Endometrium (tissue), 2 donors: ENCODE results near the gene RNFT2.

Source experiments
- FAIRE-seq: peaks from 2 replicates; lab custom pipeline; 2012; peaks lifted over from hg19 to GRCh38; lab: Jason Lieb, UNC
- donor health status: control.
- donor health status: control.

The RNFT2 gene

GRCh38 chr12:116879509-116880212 lies 141.5 kb downstream of the RNFT2 start:
- FAIRE-seq, result no peak

- no peak for FAIRE-seq
Observed at GRCh38 chr12:116880213-116880816, 142.2 kb downstream of the RNFT2 start.

GRCh38 chr12:116880817-116881324 lies 142.8 kb downstream of the RNFT2 start:
- FAIRE-seq, result no peak

- no peak for FAIRE-seq
Observed at GRCh38 chr12:116881325-116881876, 143.3 kb downstream of the RNFT2 start, which contains the start of gene HRK. Gene HRK (minus strand): TSS chr12:116881441. CDS start chr12:116881307, 134 bp downstream.

GRCh38 chr12:116881877-116882507 lies 143.9 kb downstream of the RNFT2 start:
- no peak for FAIRE-seq

- FAIRE-seq, result no peak
Observed at GRCh38 chr12:116882742-116883141, 144.6 kb downstream of the RNFT2 start.

- no peak for FAIRE-seq
Observed at GRCh38 chr12:116884871-116885270, 146.8 kb downstream of the RNFT2 start.

GRCh38 chr12:116885491-116885890 lies 147.4 kb downstream of the RNFT2 start:
- no peak for FAIRE-seq

GRCh38 chr12:116887244-116887643 lies 149.1 kb downstream of the RNFT2 start:
- FAIRE-seq, result no peak

- FAIRE-seq, result no peak
Observed at GRCh38 chr12:116887897-116888296, 149.8 kb downstream of the RNFT2 start.

GRCh38 chr12:116890330-116890729 lies 152.2 kb downstream of the RNFT2 start:
- no peak for FAIRE-seq

GRCh38 chr12:116891019-116891418 lies 152.9 kb downstream of the RNFT2 start:
- no peak for FAIRE-seq

GRCh38 chr12:116892349-116893140 lies 154.4 kb downstream of the RNFT2 start:
- no peak for FAIRE-seq

GRCh38 chr12:116894913-116895312 lies 156.8 kb downstream of the RNFT2 start:
- no peak for FAIRE-seq

GRCh38 chr12:116896411-116896924 lies 158.4 kb downstream of the RNFT2 start:
- no peak for FAIRE-seq

GRCh38 chr12:116897476-116897875 lies 159.4 kb downstream of the RNFT2 start:
- FAIRE-seq, result no peak

- no peak for FAIRE-seq
Observed at GRCh38 chr12:116898669-116899068, 160.6 kb downstream of the RNFT2 start.

GRCh38 chr12:116901612-116902011 lies 163.5 kb downstream of the RNFT2 start:
- no peak for FAIRE-seq
